ENCODE measurements around the gene NOL8. TPM values are rescaled to one million over a fixed set of nuclear protein-coding genes. Genes with fewer than 3 reads are reported as not detected.

Gene NOL8
- total RNA-seq, 1 experiment from 2014 or later, result 48.4 TPM

DNA sequence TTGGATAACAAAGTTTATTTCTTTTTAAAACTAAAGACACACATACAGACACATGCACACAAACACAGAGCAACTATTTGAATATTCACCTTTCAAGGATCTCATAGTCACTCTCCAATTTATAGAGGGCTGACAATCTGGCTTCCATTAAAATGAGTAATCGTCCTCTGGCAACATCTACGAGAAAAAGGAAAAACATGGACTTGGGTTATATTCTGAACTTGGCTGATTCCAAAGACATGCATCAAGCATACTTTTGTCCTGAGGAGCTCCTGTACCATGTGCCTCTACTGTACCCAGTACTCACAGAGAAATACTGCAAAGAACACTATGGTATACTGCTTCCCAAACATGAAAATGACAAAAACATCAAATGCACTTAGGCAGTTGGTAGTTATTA, 47.0 kb downstream of the NOL8 start:
- H4K5ac ChIP-seq (ENCODE audit: insufficient read length, low read depth, low read length), result no peak overlapping the region
- H4K8ac ChIP-seq (replicated peaks; ENCODE audit: insufficient read length, low read depth, low read length), result no peak overlapping the region
- WGBS (ENCODE audit: extremely low coverage, insufficient read length, low lambda C conversion rate), result no CpG with 5 or more reads among the region's 2 CpGs
- DNase-seq, result no peak
- H2BK5ac ChIP-seq (ENCODE audit: insufficient read length, low read length), result no peak overlapping the region
- Mint-ChIP-seq H3K36me3 (ENCODE audit: insufficient read depth in 1 of 3, low read depth in 3 of 3) (peaks cover 44 to 97% (median 93%) of the 10 kb centered on the region in 3 experiments), H3K4me1 (no peaks in the 10 kb centered on the region), H3K4me3 (no peak overlapping the region), H3K9me3 (no peaks in the 10 kb centered on the region), H3K27ac (no peak overlapping the region), H3K27me3 (ENCODE audit: low read depth) (no peaks in the 10 kb centered on the region)
- no peak overlapping the region for H2BK12ac ChIP-seq (ENCODE audit: insufficient read length, low read depth, low read length)
- H3K27ac ChIP-seq (ENCODE audit: insufficient read length, low read depth, low read length), result no peak overlapping the region
- no peak overlapping the region for H3K18ac ChIP-seq (ENCODE audit: insufficient read length, low read depth, low read length)
- no peak overlapping the region for H2BK20ac ChIP-seq (ENCODE audit: low read depth, low read length, poor library complexity, severe bottlenecking)
- H4K20me1 ChIP-seq (ENCODE audit: control insufficient read depth, insufficient read depth, insufficient read length), result no peaks in the 10 kb centered on the region
- no peak overlapping the region for H3T11ph ChIP-seq (ENCODE audit: low read length)
- no peaks in the 10 kb centered on the region for H3K9me3 ChIP-seq (ENCODE audit: control insufficient read depth, low read depth, low read length)
- no peaks in the 10 kb centered on the region for H3K23me2 ChIP-seq (ENCODE audit: insufficient read length, low read depth, low read length, poor library complexity, severe bottlenecking)
- no peaks in the 10 kb centered on the region for H3K79me2 ChIP-seq (ENCODE audit: insufficient read depth, low read length)
- H3K23ac ChIP-seq (ENCODE audit: insufficient read length, low read depth, low read length), result no peak overlapping the region
- no peak overlapping the region for H2AK5ac ChIP-seq (ENCODE audit: insufficient read length, low read length)
- no peak overlapping the region for H2BK120ac ChIP-seq (ENCODE audit: low read depth, low read length, poor library complexity, severe bottlenecking)
- H2AFZ ChIP-seq (ENCODE audit: low read length), result no peak overlapping the region
- H3K4me1 ChIP-seq (ENCODE audit: insufficient read depth, low read length), result no peaks in the 10 kb centered on the region
- H3K79me1 ChIP-seq (ENCODE audit: insufficient read depth, low read depth, low read length, poor library complexity, severe bottlenecking), result peaks cover 2% of the 10 kb centered on the region
- no peak overlapping the region for H2BK15ac ChIP-seq (ENCODE audit: low read depth, low read length)
- no peak overlapping the region for H3K4ac ChIP-seq (ENCODE audit: low read depth, low read length)
- TF ChIP-seq, protein P1, sequence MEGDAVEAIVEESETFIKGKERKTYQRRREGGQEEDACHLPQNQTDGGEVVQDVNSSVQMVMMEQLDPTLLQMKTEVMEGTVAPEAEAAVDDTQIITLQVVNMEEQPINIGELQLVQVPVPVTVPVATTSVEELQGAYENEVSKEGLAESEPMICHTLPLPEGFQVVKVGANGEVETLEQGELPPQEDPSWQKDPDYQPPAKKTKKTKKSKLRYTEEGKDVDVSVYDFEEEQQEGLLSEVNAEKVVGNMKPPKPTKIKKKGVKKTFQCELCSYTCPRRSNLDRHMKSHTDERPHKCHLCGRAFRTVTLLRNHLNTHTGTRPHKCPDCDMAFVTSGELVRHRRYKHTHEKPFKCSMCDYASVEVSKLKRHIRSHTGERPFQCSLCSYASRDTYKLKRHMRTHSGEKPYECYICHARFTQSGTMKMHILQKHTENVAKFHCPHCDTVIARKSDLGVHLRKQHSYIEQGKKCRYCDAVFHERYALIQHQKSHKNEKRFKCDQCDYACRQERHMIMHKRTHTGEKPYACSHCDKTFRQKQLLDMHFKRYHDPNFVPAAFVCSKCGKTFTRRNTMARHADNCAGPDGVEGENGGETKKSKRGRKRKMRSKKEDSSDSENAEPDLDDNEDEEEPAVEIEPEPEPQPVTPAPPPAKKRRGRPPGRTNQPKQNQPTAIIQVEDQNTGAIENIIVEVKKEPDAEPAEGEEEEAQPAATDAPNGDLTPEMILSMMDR (conservative IDR thresholded peaks at IDR 0.05), result no peak
- H3K14ac ChIP-seq (ENCODE audit: insufficient read depth, low read length), result no peak overlapping the region
- no peak overlapping the region for H3K4me2 ChIP-seq (ENCODE audit: insufficient read depth, insufficient read length, low read length)
- H4K91ac ChIP-seq (ENCODE audit: insufficient read length, low read depth, low read length), result no peak overlapping the region
- no peak overlapping the region for H3K56ac ChIP-seq (ENCODE audit: insufficient read length, low read depth, low read length)
- no peak overlapping the region for H3K9ac ChIP-seq (ENCODE audit: extremely low read depth, insufficient read length, low read length)
- no peaks in the 10 kb centered on the region for H3K27me3 ChIP-seq (ENCODE audit: insufficient read depth, low read length)

Data from H9 (cell line).